Bronchial epithelial cell (primary cell): ENCODE measurements around the gene PRSS22. TPM values are rescaled to one million over a fixed set of nuclear protein-coding genes. Genes with fewer than 3 reads are reported as not detected.

Experiments used
- DNase-seq: peaks from one replicate; pipeline ENCODE4 v3.0.0-alpha.2; 2010; ENCODE audit warnings: low read depth
- FAIRE-seq: peaks from 2 replicates; lab custom pipeline; 2011; peaks lifted over from hg19 to GRCh38; lab: Jason Lieb, UNC
- H3K27me3 ChIP-seq: 2 replicates; pipeline ENCODE4 v1.5.1; 2011; ENCODE audit warnings: low read length; ENCODE audit not compliant: control insufficient read depth, insufficient read depth
- H3K36me3 ChIP-seq: 2 replicates; pipeline ENCODE4 v1.5.1; 2011; ENCODE audit warnings: low read length; ENCODE audit not compliant: control insufficient read depth, insufficient read depth
- H3K4me3 ChIP-seq: 2 replicates; pipeline ENCODE4 v1.5.1; 2011; ENCODE audit warnings: mild to moderate bottlenecking, low read depth, low read length, control low read depth
- total RNA-seq: library from RNA; depleted of rRNA; stranded (reverse); fragments of >200 nt; gene quantifications from 2 replicates; pipeline ENCODE4 v1.2.1, GENCODE V29; 2014
- TF ChIP-seq, protein P1 (sequence below): IDR thresholded peaks from 2 replicates; pipeline ENCODE4 v1.5.1; 2011; ENCODE audit warnings: mild to moderate bottlenecking, moderate library complexity, low read length, control low read depth, inconsistent platforms; ENCODE audit not compliant: insufficient read depth, severe bottlenecking

PRSS22 gene
- total RNA-seq, 1 donor from 2014 or later = 9.2 TPM

DNA sequence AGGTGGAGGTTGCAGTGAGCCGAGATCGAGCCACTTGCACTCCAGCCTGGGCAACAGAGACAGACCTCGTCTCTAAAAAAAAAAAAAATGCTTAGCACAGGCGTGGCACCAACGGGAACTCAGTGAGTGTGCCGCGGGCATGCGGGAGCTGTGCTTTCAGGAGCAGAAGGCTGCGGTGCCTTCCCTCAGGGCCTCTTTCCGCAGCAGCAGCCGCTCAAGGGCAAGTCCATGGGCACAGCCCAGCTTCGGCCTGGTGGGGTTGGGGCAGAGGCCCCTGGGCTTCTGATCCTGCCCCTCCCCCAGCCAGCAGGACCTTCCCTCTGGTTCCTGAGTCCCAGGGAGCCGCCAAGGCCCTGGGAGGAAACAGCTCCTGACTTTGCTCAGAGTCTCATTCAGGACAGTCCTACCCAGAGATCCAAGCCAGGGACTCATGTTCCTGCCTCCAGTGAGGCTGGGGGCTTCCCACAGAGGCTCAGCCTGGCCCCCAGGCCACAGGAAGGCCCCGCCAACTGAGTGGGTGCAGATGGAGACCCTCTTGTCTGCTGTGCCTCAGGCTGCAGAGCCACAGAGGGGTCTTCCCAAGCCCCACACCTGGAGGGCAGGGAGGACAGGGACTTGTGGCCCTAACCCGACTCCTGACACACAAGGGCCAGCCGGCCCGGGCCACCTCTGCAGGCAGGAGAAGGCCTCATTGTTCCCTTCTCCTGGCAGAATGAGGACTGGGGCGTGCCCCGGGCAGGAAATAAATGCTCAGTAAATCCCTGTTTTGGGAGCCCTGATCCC is 31.2 kb downstream of the PRSS22 start:
- no peak for DNase-seq
- Histone ChIP-seq H3K36me3 (no peaks in the 10 kb centered on the region), H3K27me3 (no peaks in the 10 kb centered on the region), H3K4me3 (no peak overlapping the region)
- TF ChIP-seq, protein P1, sequence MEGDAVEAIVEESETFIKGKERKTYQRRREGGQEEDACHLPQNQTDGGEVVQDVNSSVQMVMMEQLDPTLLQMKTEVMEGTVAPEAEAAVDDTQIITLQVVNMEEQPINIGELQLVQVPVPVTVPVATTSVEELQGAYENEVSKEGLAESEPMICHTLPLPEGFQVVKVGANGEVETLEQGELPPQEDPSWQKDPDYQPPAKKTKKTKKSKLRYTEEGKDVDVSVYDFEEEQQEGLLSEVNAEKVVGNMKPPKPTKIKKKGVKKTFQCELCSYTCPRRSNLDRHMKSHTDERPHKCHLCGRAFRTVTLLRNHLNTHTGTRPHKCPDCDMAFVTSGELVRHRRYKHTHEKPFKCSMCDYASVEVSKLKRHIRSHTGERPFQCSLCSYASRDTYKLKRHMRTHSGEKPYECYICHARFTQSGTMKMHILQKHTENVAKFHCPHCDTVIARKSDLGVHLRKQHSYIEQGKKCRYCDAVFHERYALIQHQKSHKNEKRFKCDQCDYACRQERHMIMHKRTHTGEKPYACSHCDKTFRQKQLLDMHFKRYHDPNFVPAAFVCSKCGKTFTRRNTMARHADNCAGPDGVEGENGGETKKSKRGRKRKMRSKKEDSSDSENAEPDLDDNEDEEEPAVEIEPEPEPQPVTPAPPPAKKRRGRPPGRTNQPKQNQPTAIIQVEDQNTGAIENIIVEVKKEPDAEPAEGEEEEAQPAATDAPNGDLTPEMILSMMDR = no peak
- no peak for FAIRE-seq

DNA sequence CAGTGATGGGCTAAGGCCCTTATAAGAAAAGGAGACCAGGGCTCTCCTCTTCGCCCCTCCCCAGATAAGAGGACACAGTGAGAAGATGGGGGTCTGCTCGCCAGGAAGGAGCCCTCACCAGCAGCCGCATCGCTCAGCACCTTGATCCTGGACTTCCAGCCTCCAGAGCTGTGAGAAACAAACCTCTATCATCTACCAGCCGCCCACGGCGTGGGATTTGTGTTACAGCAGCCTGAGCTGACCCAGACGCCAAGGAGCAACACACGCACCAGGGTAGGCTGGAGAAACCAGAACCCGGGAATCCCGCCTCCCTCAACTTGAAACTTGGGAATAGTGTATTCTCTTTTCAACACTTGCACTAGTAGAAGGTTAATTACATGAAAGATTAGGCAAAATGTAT is 32.1 kb downstream of the PRSS22 start:
- FAIRE-seq (no peak), DNase-seq (no peak)
- no peak overlapping the region for H3K4me3 ChIP-seq
- no peaks in the 10 kb centered on the region for H3K27me3 ChIP-seq
- TF ChIP-seq, protein P1 = no peak
- H3K36me3 ChIP-seq = no peaks in the 10 kb centered on the region

DNA sequence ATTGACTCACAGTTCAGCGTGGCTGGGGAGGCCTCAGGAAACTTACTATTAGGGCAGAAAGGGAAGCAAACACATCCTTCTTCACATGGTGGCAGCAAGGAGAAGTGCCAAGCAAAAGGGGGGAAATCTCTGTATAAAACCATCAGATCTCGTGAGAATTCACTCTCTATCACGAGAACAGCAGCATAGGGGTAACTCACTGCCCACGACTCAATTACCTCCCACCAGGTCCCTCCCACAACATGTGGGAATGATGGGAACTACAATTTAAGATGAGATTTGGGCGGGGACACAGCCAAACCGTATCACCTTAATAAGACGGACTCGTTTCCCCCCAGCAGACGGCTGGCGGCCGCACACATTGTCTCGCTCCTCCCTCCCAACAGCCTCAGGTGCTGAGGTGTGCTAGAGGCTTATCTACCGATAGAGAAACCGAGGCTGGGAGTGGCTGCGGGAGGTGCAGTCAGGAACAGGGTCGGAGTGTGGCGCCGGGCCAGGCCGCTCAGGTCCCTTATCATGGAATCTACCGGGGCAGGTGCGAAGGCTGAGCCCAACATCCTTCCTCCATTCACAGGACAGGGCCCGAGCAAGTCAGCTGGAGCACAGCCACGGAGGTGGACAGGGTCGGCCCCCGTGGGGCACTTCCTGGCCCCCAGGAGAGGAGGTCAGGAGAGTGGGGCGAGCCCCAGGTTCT is 32.8 kb downstream of the PRSS22 start:
- H3K4me3 ChIP-seq = no peak overlapping the region
- TF ChIP-seq, protein P1 = no peak
- DNase-seq = no peak
- H3K36me3 ChIP-seq = no peaks in the 10 kb centered on the region
- H3K27me3 ChIP-seq = no peaks in the 10 kb centered on the region
- no peak for FAIRE-seq

GRCh38 chr16:2824626-2825025 is 33.3 kb downstream of the PRSS22 start:
- no peak for FAIRE-seq
- no peak for DNase-seq
- Histone ChIP-seq H3K36me3 (no peaks in the 10 kb centered on the region), H3K27me3 (peaks cover 2% of the 10 kb centered on the region), H3K4me3 (no peak overlapping the region)
- TF ChIP-seq, protein P1 = no peak

DNA sequence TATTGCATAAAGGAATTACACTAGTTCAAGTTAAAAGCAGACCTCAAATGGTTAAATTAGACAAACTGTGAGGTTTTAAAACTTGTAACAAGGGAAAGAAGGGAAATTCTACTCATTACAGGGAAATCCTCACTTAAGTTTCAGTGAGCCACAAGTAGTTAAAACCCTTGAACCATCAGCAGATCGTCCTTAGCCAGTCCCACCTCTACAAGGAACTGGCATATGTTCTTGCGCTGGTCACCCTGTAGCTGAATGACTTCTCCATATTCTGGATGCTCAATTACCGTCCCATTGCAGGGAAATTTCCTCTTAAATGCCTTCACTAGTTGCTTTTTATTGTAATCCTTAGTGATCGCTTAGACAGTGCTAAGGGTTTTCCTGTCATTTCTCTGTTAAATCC is 35.5 kb downstream of the PRSS22 start:
- Histone ChIP-seq H3K4me3 (no peak overlapping the region), H3K36me3 (no peaks in the 10 kb centered on the region), H3K27me3 (peaks cover 2% of the 10 kb centered on the region)
- FAIRE-seq (no peak), DNase-seq (no peak)
- TF ChIP-seq, protein P1 = no peak
